WTC11 (cell line): ENCODE measurements around the gene CDSN. TPM values are rescaled to one million over a fixed set of nuclear protein-coding genes. Genes with fewer than 3 reads are reported as not detected.

Source experiments
- ATAC-seq: fragments of 200-7000 bp; cut with Tn5 transposase; 2 replicates; pipeline ENCODE4 v1.10.0; 2021; ENCODE audit warnings: mild to moderate bottlenecking, moderate library complexity
- CTCF ChIA-PET: fragments of 300-600 bp; sonication (Branson Sonifier 250); formaldehyde crosslinking; loops from one replicate; lab custom pipeline; 2021; ENCODE audit warnings: antibody characterized with exemption; lab: Charles Lee
- POLR2A ChIA-PET: fragments of 350-600 bp; sonication (Branson Sonifier 250); formaldehyde crosslinking; loops from one replicate; lab custom pipeline; 2021; ENCODE audit warnings: antibody characterized with exemption; lab: Charles Lee
- DNase-seq: peaks from one replicate; pipeline ENCODE4 v3.0.0; 2021; ENCODE audit warnings: low spot score
- H3K27ac Mint-ChIP-seq: 2 replicates; pipeline ENCODE4 v1.8.0; 2021; ENCODE audit warnings: mixed read lengths
- H3K27me3 Mint-ChIP-seq: 2 replicates; pipeline ENCODE4 v1.8.0; 2021; ENCODE audit warnings: low read depth, mild to moderate bottlenecking, moderate library complexity, mixed read lengths
- H3K36me3 Mint-ChIP-seq: 2 replicates; pipeline ENCODE4 v1.8.0; 2021; ENCODE audit warnings: mixed read lengths
- H3K4me1 Mint-ChIP-seq: 2 replicates; pipeline ENCODE4 v1.8.0; 2022; ENCODE audit warnings: mixed read lengths
- H3K4me3 Mint-ChIP-seq: 2 replicates; pipeline ENCODE4 v1.8.0; 2021; ENCODE audit warnings: mild to moderate bottlenecking, moderate library complexity, mixed read lengths
- H3K9me3 Mint-ChIP-seq: 2 replicates; pipeline ENCODE4 v1.8.0; 2021; ENCODE audit warnings: mixed read lengths
- CREB1 ChIP-seq: sonication (generic); formaldehyde crosslinking; IDR thresholded peaks from 2 replicates; pipeline ENCODE4 v1.8.0; 2023; ENCODE audit warnings: mild to moderate bottlenecking, missing genetic modification reagents
- CREM ChIP-seq: sonication (generic); formaldehyde crosslinking; IDR thresholded peaks from 2 replicates; pipeline ENCODE4 v1.8.1; 2022; ENCODE audit warnings: mild to moderate bottlenecking, missing genetic modification reagents, moderate library complexity
- EMX1 ChIP-seq: fragments of 250-450 bp; sonication (Bioruptor Pico); IDR thresholded peaks from 2 replicates; pipeline ENCODE4 v1.8.0; 2021; ENCODE audit warnings: mild to moderate bottlenecking
- ETV6 ChIP-seq: sonication (generic); formaldehyde crosslinking; IDR thresholded peaks from 2 replicates; pipeline ENCODE4 v1.8.1; 2022; ENCODE audit warnings: mild to moderate bottlenecking, missing genetic modification reagents
- FOXJ3 ChIP-seq: sonication (generic); formaldehyde crosslinking; IDR thresholded peaks from 2 replicates; pipeline ENCODE4 v1.9.0; 2021; ENCODE audit warnings: missing genetic modification reagents, mild to moderate bottlenecking, borderline replicate concordance
- GABPB1 ChIP-seq: sonication (generic); formaldehyde crosslinking; IDR thresholded peaks from 2 replicates; pipeline ENCODE4 v1.8.1; 2023; ENCODE audit warnings: mild to moderate bottlenecking, missing genetic modification reagents
- HMGA2 ChIP-seq: fragments of 250-450 bp; sonication (Bioruptor Pico); IDR thresholded peaks from 2 replicates; pipeline ENCODE4 v1.4.0; 2021; ENCODE audit warnings: mild to moderate bottlenecking, moderate library complexity
- IRF2 ChIP-seq: sonication (generic); formaldehyde crosslinking; IDR thresholded peaks from 2 replicates; pipeline ENCODE4 v1.8.0; 2022; ENCODE audit warnings: low read depth, missing genetic modification reagents, borderline replicate concordance
- JUN ChIP-seq: sonication (generic); formaldehyde crosslinking; IDR thresholded peaks from 2 replicates; pipeline ENCODE4 v1.8.0; 2023; ENCODE audit warnings: mild to moderate bottlenecking, missing genetic modification reagents
- KAT7 ChIP-seq: sonication (generic); formaldehyde crosslinking; IDR thresholded peaks from 2 replicates; pipeline ENCODE4 v1.8.1; 2023; ENCODE audit warnings: missing genetic modification reagents, mild to moderate bottlenecking, borderline replicate concordance
- NR3C1 ChIP-seq: sonication (generic); formaldehyde crosslinking; conservative IDR thresholded peaks from 2 replicates; pipeline ENCODE4 v1.8.1; 2023; ENCODE audit warnings: low read depth, mild to moderate bottlenecking, missing genetic modification reagents
- PRRX2 ChIP-seq: fragments of 250-450 bp; sonication (Bioruptor Pico); IDR thresholded peaks from 2 replicates; pipeline ENCODE4 v1.8.0; 2021; ENCODE audit warnings: mild to moderate bottlenecking
- SMAD3 ChIP-seq: sonication (generic); formaldehyde crosslinking; IDR thresholded peaks from 2 replicates; pipeline ENCODE4 v1.8.0; 2022; ENCODE audit warnings: missing genetic modification reagents, mild to moderate bottlenecking, borderline replicate concordance
- SP1 ChIP-seq: sonication (generic); formaldehyde crosslinking; conservative IDR thresholded peaks from 2 replicates; pipeline ENCODE4 v1.8.1; 2022; ENCODE audit warnings: missing genetic modification reagents
- ZNF138 ChIP-seq: sonication (generic); formaldehyde crosslinking; conservative IDR thresholded peaks from 2 replicates; pipeline ENCODE4 v1.8.1; 2022; ENCODE audit warnings: mild to moderate bottlenecking, moderate library complexity, missing genetic modification reagents
- ZNF219 ChIP-seq: sonication (generic); formaldehyde crosslinking; IDR thresholded peaks from 2 replicates; pipeline ENCODE4 v1.8.0; 2023; ENCODE audit warnings: missing genetic modification reagents, mild to moderate bottlenecking, borderline replicate concordance
- ZNF317 ChIP-seq: sonication (generic); formaldehyde crosslinking; IDR thresholded peaks from 2 replicates; pipeline ENCODE4 v1.8.1; 2023; ENCODE audit warnings: low read depth, mild to moderate bottlenecking, moderate library complexity, missing genetic modification reagents, borderline replicate concordance
- ZNF512 ChIP-seq: sonication (generic); formaldehyde crosslinking; IDR thresholded peaks from 2 replicates; pipeline ENCODE4 v1.8.1; 2022; ENCODE audit warnings: missing genetic modification reagents, borderline replicate concordance
- total RNA-seq: library from RNA; stranded (reverse); gene quantifications from 3 replicates; pipeline ENCODE4 v1.2.3, GENCODE V29; 2021
- TF ChIP-seq, protein P1 (sequence below): sonication (generic); formaldehyde crosslinking; IDR thresholded peaks from 2 replicates; pipeline ENCODE4 v1.8.0; 2023; ENCODE audit warnings: mild to moderate bottlenecking, missing genetic modification reagents
- TF ChIP-seq, protein P2 (sequence below): fragments of 250-450 bp; sonication (Bioruptor Pico); IDR thresholded peaks from 2 replicates; pipeline ENCODE4 v1.9.0; 2021; ENCODE audit warnings: mild to moderate bottlenecking
- TF ChIP-seq, protein P3 (sequence below): sonication (generic); formaldehyde crosslinking; IDR thresholded peaks from 2 replicates; pipeline ENCODE4 v1.8.0; 2023; ENCODE audit warnings: missing genetic modification reagents
- TF ChIP-seq, protein P4 (sequence below): sonication (generic); formaldehyde crosslinking; IDR thresholded peaks from 2 replicates; pipeline ENCODE4 v1.8.1; 2022; ENCODE audit warnings: mild to moderate bottlenecking, moderate library complexity, missing genetic modification reagents
- TF ChIP-seq, protein P5 (sequence below): sonication (generic); formaldehyde crosslinking; IDR thresholded peaks from 2 replicates; pipeline ENCODE4 v1.8.0; 2022; ENCODE audit warnings: mild to moderate bottlenecking, missing genetic modification reagents
- TF ChIP-seq, protein P6 (sequence below): fragments of 200-600 bp; IDR thresholded peaks from 2 replicates; pipeline ENCODE4 v1.8.0; 2022; ENCODE audit warnings: antibody characterized with exemption
- TF ChIP-seq, protein P7 (sequence below): fragments of 250-450 bp; sonication (Bioruptor Pico); IDR thresholded peaks from 2 replicates; pipeline ENCODE4 v2.1.2; 2022; ENCODE audit warnings: mild to moderate bottlenecking, moderate library complexity

The CDSN gene
- total RNA-seq, 1 experiment from 2014 or later: not detected

- Mint-ChIP-seq H3K4me3 (no peak overlapping the region), H3K9me3 (no peaks in the 10 kb centered on the region), H3K4me1 (peaks cover 22% of the 10 kb centered on the region), H3K36me3 (no peaks in the 10 kb centered on the region), H3K27ac (no peak overlapping the region), H3K27me3 (no peaks in the 10 kb centered on the region)
- DNase-seq (no peak), ATAC-seq (no peak)
- no peak for TF ChIP-seq HMGA2
- TF ChIP-seq ZNF219: no peak
- no peak for TF ChIP-seq ZNF512 (CRISPR knock-in tag)
- TF ChIP-seq, protein P1, sequence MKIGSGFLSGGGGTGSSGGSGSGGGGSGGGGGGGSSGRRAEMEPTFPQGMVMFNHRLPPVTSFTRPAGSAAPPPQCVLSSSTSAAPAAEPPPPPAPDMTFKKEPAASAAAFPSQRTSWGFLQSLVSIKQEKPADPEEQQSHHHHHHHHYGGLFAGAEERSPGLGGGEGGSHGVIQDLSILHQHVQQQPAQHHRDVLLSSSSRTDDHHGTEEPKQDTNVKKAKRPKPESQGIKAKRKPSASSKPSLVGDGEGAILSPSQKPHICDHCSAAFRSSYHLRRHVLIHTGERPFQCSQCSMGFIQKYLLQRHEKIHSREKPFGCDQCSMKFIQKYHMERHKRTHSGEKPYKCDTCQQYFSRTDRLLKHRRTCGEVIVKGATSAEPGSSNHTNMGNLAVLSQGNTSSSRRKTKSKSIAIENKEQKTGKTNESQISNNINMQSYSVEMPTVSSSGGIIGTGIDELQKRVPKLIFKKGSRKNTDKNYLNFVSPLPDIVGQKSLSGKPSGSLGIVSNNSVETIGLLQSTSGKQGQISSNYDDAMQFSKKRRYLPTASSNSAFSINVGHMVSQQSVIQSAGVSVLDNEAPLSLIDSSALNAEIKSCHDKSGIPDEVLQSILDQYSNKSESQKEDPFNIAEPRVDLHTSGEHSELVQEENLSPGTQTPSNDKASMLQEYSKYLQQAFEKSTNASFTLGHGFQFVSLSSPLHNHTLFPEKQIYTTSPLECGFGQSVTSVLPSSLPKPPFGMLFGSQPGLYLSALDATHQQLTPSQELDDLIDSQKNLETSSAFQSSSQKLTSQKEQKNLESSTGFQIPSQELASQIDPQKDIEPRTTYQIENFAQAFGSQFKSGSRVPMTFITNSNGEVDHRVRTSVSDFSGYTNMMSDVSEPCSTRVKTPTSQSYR (CRISPR knock-in tag): no peak
- TF ChIP-seq NR3C1 (CRISPR knock-in tag): no peak
- no peak for TF ChIP-seq FOXJ3 (CRISPR knock-in tag)
- TF ChIP-seq, protein P2, sequence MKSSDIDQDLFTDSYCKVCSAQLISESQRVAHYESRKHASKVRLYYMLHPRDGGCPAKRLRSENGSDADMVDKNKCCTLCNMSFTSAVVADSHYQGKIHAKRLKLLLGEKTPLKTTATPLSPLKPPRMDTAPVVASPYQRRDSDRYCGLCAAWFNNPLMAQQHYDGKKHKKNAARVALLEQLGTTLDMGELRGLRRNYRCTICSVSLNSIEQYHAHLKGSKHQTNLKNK (CRISPR knock-in tag): no peak
- no peak for TF ChIP-seq CREB1 (CRISPR knock-in tag)
- TF ChIP-seq EMX1 (CRISPR knock-in tag): no peak
- TF ChIP-seq CREM: no peak
- TF ChIP-seq, protein P3, sequence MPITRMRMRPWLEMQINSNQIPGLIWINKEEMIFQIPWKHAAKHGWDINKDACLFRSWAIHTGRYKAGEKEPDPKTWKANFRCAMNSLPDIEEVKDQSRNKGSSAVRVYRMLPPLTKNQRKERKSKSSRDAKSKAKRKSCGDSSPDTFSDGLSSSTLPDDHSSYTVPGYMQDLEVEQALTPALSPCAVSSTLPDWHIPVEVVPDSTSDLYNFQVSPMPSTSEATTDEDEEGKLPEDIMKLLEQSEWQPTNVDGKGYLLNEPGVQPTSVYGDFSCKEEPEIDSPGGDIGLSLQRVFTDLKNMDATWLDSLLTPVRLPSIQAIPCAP (CRISPR knock-in tag): no peak
- TF ChIP-seq, protein P4, sequence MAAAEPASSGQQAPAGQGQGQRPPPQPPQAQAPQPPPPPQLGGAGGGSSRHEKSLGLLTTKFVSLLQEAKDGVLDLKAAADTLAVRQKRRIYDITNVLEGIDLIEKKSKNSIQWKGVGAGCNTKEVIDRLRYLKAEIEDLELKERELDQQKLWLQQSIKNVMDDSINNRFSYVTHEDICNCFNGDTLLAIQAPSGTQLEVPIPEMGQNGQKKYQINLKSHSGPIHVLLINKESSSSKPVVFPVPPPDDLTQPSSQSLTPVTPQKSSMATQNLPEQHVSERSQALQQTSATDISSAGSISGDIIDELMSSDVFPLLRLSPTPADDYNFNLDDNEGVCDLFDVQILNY (CRISPR knock-in tag): no peak
- no peak for TF ChIP-seq PRRX2 (CRISPR knock-in tag)
- TF ChIP-seq SP1: no peak
- TF ChIP-seq JUN (CRISPR knock-in tag): no peak
- TF ChIP-seq, protein P5, sequence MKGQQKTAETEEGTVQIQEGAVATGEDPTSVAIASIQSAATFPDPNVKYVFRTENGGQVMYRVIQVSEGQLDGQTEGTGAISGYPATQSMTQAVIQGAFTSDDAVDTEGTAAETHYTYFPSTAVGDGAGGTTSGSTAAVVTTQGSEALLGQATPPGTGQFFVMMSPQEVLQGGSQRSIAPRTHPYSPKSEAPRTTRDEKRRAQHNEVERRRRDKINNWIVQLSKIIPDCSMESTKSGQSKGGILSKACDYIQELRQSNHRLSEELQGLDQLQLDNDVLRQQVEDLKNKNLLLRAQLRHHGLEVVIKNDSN (CRISPR knock-in tag): no peak
- no peak for TF ChIP-seq SMAD3 (CRISPR knock-in tag)
- no peak for TF ChIP-seq ZNF317 (CRISPR knock-in tag)
- TF ChIP-seq IRF2 (CRISPR knock-in tag): no peak
- CTCF ChIA-PET: interaction anchor here (0.6 to 1.9 kb wide), 4 partner anchors 9 to 183 kb away, joined by 3 to 10 read pairs (median 5); partner anchors contain the start of gene VARS2
- POLR2A ChIA-PET: no interaction called here
These were observed 24.0 kb downstream of the CDSN start for GRCh38 chr6:31096215-31096614.

DNA sequence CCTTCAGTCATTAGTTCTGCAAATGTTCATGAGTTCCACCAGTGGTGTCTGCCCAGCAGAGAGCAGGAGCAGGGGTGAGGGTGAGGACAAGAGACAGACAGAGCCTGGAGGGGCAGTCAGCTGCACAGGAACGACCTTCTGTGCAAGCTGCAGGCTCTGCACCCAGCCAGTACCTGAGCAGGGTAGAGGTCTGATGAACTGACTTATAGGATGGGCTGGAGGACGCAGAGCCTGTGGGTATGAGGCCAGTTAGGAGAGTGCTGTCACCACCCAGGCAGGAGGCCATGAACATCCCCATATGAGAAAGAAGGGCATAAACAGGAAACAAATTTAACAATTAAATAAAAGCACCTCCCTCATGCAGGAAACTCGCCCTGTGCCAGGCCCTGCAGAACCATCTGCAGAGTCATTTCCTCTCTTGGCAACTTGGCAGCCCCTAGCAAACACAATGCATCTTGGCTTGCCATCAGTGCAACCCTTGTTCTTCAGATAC is 25.8 kb downstream of the CDSN start:
- Mint-ChIP-seq H3K9me3 (no peaks in the 10 kb centered on the region), H3K36me3 (no peaks in the 10 kb centered on the region), H3K27me3 (no peaks in the 10 kb centered on the region), H3K4me1 (peaks cover 19% of the 10 kb centered on the region), H3K27ac (no peak overlapping the region), H3K4me3 (no peak overlapping the region)
- ATAC-seq (no peak), DNase-seq (no peak)
- ChIA-PET CTCF (interaction anchor here (1.0 to 2.8 kb wide), 6 partner anchors 8 to 179 kb away, joined by 3 to 10 read pairs (median 4); partner anchors contain the start of gene PSORS1C1), POLR2A (no interaction called here)
- TF ChIP-seq GABPB1 (CRISPR knock-in tag): no peak
- TF ChIP-seq, protein P6, sequence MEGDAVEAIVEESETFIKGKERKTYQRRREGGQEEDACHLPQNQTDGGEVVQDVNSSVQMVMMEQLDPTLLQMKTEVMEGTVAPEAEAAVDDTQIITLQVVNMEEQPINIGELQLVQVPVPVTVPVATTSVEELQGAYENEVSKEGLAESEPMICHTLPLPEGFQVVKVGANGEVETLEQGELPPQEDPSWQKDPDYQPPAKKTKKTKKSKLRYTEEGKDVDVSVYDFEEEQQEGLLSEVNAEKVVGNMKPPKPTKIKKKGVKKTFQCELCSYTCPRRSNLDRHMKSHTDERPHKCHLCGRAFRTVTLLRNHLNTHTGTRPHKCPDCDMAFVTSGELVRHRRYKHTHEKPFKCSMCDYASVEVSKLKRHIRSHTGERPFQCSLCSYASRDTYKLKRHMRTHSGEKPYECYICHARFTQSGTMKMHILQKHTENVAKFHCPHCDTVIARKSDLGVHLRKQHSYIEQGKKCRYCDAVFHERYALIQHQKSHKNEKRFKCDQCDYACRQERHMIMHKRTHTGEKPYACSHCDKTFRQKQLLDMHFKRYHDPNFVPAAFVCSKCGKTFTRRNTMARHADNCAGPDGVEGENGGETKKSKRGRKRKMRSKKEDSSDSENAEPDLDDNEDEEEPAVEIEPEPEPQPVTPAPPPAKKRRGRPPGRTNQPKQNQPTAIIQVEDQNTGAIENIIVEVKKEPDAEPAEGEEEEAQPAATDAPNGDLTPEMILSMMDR: no peak
- TF ChIP-seq KAT7 (CRISPR knock-in tag): no peak
- TF ChIP-seq, protein P3 (CRISPR knock-in tag): no peak
- no peak for TF ChIP-seq ZNF138 (CRISPR knock-in tag)
- no peak for TF ChIP-seq ETV6 (CRISPR knock-in tag)
- TF ChIP-seq, protein P7, sequence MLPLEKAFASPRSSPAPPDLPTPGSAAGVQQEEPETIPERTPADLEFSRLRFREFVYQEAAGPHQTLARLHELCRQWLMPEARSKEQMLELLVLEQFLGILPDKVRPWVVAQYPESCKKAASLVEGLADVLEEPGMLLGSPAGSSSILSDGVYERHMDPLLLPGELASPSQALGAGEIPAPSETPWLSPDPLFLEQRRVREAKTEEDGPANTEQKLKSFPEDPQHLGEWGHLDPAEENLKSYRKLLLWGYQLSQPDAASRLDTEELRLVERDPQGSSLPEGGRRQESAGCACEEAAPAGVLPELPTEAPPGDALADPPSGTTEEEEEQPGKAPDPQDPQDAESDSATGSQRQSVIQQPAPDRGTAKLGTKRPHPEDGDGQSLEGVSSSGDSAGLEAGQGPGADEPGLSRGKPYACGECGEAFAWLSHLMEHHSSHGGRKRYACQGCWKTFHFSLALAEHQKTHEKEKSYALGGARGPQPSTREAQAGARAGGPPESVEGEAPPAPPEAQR (CRISPR knock-in tag): no peak
